ENCODE results near the gene SPATA46. TPM values are rescaled to one million over a fixed set of nuclear protein-coding genes. Genes with fewer than 3 reads are reported as not detected.

Gene SPATA46
- total and polyA plus RNA-seq, 2 donors (not counting 1 experiment from before 2014, with no cell fraction given), result not detected

DNA sequence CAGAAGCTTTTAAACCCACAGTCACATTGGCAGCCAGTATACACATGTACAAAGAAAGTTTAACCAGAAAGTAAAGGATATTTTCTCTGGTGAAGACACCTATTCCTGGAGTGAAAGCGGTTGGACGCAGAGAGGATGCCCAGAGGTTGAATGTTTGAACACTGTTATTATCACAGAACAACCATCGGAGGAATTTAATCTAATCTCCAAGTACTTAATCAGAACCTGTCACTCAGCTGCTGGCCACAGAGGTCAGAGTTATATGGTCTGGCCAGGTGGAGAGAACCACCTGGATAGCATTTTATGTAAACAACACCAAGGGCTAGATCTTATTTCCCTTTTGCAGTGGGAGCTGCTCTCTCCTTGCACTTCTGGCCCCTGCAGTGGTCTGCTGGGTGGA, 29.4 kb downstream of the SPATA46 start:
- H3K4me1 ChIP-seq (ENCODE audit: control insufficient read depth in 2 of 2, insufficient read depth in 2 of 2, low read length in 2 of 2), result no peaks in the 10 kb centered on the region
- no peak overlapping the region for H3K4me3 Mint-ChIP-seq
- DNase-seq (no peak), ATAC-seq (ENCODE audit: low read depth) (no peak)
- H4K20me1 ChIP-seq (ENCODE audit: control insufficient read depth, insufficient read depth, low read length, poor library complexity, severe bottlenecking), result no peaks in the 10 kb centered on the region
- H3K4me3 ChIP-seq (ENCODE audit: control extremely low read depth in 1 of 5, extremely low read depth in 1 of 5, insufficient read depth in 1 of 5, low read depth in 2 of 5, low read length in 4 of 5), result no peak overlapping the region
- no peaks in the 10 kb centered on the region for H3K36me3 ChIP-seq (replicated peaks in 1 of 2; ENCODE audit: control extremely low read depth in 1 of 2, control insufficient read depth in 1 of 2, extremely low read depth in 1 of 2, insufficient read depth in 2 of 2, low read length in 1 of 2)
- H3K27ac Mint-ChIP-seq, result no peak overlapping the region
- no peak for TF ChIP-seq EZH2 (IDR thresholded peaks at IDR 0.05; ENCODE audit: borderline replicate concordance, insufficient read depth, low read depth, low read length, poor library complexity, severe bottlenecking)
- TF ChIP-seq, protein P1, sequence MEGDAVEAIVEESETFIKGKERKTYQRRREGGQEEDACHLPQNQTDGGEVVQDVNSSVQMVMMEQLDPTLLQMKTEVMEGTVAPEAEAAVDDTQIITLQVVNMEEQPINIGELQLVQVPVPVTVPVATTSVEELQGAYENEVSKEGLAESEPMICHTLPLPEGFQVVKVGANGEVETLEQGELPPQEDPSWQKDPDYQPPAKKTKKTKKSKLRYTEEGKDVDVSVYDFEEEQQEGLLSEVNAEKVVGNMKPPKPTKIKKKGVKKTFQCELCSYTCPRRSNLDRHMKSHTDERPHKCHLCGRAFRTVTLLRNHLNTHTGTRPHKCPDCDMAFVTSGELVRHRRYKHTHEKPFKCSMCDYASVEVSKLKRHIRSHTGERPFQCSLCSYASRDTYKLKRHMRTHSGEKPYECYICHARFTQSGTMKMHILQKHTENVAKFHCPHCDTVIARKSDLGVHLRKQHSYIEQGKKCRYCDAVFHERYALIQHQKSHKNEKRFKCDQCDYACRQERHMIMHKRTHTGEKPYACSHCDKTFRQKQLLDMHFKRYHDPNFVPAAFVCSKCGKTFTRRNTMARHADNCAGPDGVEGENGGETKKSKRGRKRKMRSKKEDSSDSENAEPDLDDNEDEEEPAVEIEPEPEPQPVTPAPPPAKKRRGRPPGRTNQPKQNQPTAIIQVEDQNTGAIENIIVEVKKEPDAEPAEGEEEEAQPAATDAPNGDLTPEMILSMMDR (IDR thresholded peaks at IDR 0.05), result no peak
- ChIA-PET POLR2A (no interaction called here), CTCF (no interaction called here)
- H3K79me2 ChIP-seq (ENCODE audit: control insufficient read depth, insufficient read depth, low read length), result no peaks in the 10 kb centered on the region
- no peak overlapping the region for H3K27ac ChIP-seq (ENCODE audit: low read length in 2 of 2)
- no peaks in the 10 kb centered on the region for H3K9me3 Mint-ChIP-seq (ENCODE audit: insufficient read depth)
- peaks cover 0 to 2% (median 0%) of the 10 kb centered on the region in 4 experiments for H3K27me3 ChIP-seq (replicated peaks in 1 of 4; ENCODE audit: control extremely low read depth in 1 of 4, control insufficient read depth in 3 of 4, insufficient read depth in 4 of 4, low read length in 3 of 4)
- intact Hi-C loops (cut with micrococcal nuclease), result no loop called here
- no CpG with 5 or more reads among the region's 3 CpGs for WGBS (ENCODE audit: insufficient coverage)
- no peaks in the 10 kb centered on the region for H3K4me1 Mint-ChIP-seq
- no peak overlapping the region for H2AFZ ChIP-seq (ENCODE audit: insufficient read depth, low read depth, low read length, poor library complexity, severe bottlenecking)
- peaks cover 25% of the 10 kb centered on the region for H3K27me3 Mint-ChIP-seq
- no peak overlapping the region for H3K4me2 ChIP-seq (replicated peaks; ENCODE audit: low read depth, low read length, poor library complexity, severe bottlenecking)
- H3K9me3 ChIP-seq (ENCODE audit: control extremely low read depth in 1 of 3, control insufficient read depth in 2 of 3, insufficient read depth in 1 of 3, low read length in 2 of 3), result no peaks in the 10 kb centered on the region
- no peak overlapping the region for H3K9ac ChIP-seq (ENCODE audit: low read length)

DNA sequence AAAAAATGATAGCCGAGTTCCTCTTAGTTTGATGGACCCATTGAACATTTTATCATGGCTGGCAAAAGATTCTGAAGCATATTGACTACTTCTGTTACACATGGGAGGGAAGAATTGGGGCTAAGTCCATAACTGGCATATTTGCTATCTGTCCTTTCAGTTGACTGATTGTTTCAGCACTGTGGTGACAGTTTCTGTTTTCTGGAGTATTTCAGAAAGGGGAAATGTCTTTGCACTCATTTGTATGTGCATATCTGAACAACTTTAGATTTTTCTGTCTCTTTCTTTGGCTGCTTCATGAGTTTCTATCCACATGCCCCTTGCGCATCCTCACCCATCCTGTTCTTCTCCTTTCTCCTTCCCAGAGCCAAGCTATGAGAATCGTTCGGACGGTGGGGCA, 33.2 kb downstream of the SPATA46 start:
- no peaks in the 10 kb centered on the region for H3K9me3 ChIP-seq (ENCODE audit: control extremely low read depth in 1 of 3, control insufficient read depth in 2 of 3, insufficient read depth in 1 of 3, low read length in 2 of 3)

More for the DNA sequence above, 33.2 kb downstream of the SPATA46 start:
- WGBS (ENCODE audit: insufficient coverage), result 84% methylated on average over 5 of the region's 5 CpGs
- DNase-seq (no peak), ATAC-seq (ENCODE audit: low read depth) (no peak)
- H2AFZ ChIP-seq (ENCODE audit: insufficient read depth, low read depth, low read length, poor library complexity, severe bottlenecking), result no peak overlapping the region
- H3K9me3 Mint-ChIP-seq (ENCODE audit: insufficient read depth), result no peaks in the 10 kb centered on the region
- intact Hi-C loops (cut with micrococcal nuclease), result no loop called here
- peaks cover 0 to 4% (median 0%) of the 10 kb centered on the region in 4 experiments for H3K27me3 ChIP-seq (replicated peaks in 1 of 4; ENCODE audit: control extremely low read depth in 1 of 4, control insufficient read depth in 3 of 4, insufficient read depth in 4 of 4, low read length in 3 of 4)
- no peaks in the 10 kb centered on the region for H4K20me1 ChIP-seq (ENCODE audit: control insufficient read depth, insufficient read depth, low read length, poor library complexity, severe bottlenecking)
- ChIA-PET POLR2A (no interaction called here), CTCF (no interaction called here)
- H3K27ac ChIP-seq (ENCODE audit: low read length in 2 of 2), result no peak overlapping the region
- H3K4me3 ChIP-seq (ENCODE audit: control extremely low read depth in 1 of 5, extremely low read depth in 1 of 5, insufficient read depth in 1 of 5, low read depth in 2 of 5, low read length in 4 of 5), result no peak overlapping the region
- H3K79me2 ChIP-seq (ENCODE audit: control insufficient read depth, insufficient read depth, low read length), result no peaks in the 10 kb centered on the region
- H3K9ac ChIP-seq (ENCODE audit: low read length), result no peak overlapping the region
- no peak overlapping the region for H3K4me3 Mint-ChIP-seq
- no peak overlapping the region for H3K4me2 ChIP-seq (replicated peaks; ENCODE audit: low read depth, low read length, poor library complexity, severe bottlenecking)
- no peaks in the 10 kb centered on the region for H3K4me1 Mint-ChIP-seq
- TF ChIP-seq, protein P1 (IDR thresholded peaks at IDR 0.05), result no peak
- no peak for TF ChIP-seq EZH2 (IDR thresholded peaks at IDR 0.05; ENCODE audit: borderline replicate concordance, insufficient read depth, low read depth, low read length, poor library complexity, severe bottlenecking)
- no peak overlapping the region for H3K27ac Mint-ChIP-seq
- peaks cover 29% of the 10 kb centered on the region for H3K27me3 Mint-ChIP-seq
- H3K36me3 ChIP-seq (replicated peaks in 1 of 2; ENCODE audit: control extremely low read depth in 1 of 2, control insufficient read depth in 1 of 2, extremely low read depth in 1 of 2, insufficient read depth in 2 of 2, low read length in 1 of 2), result no peaks in the 10 kb centered on the region
- no peaks in the 10 kb centered on the region for H3K4me1 ChIP-seq (ENCODE audit: control insufficient read depth in 2 of 2, insufficient read depth in 2 of 2, low read length in 2 of 2)

Data from B cell (primary cell).